Measurements from ENCODE around the gene BTBD2.

GRCh38 chr19:2036424-2036823 is 20.9 kb upstream of the BTBD2 start:
- TF ChIP-seq CTCF (IDR thresholded peaks at IDR 0.05 in 4 of 5, conservative IDR thresholded peaks at IDR 0.05 in 1 of 5) (no peak), POLR2A (IDR thresholded peaks at IDR 0.05) (no peak)
